ENCODE data around the gene FCER2. TPM values are rescaled to one million over a fixed set of nuclear protein-coding genes. Genes with fewer than 3 reads are reported as not detected.

Gene FCER2
- polyA plus RNA-seq, 1 experiment: not detected

GRCh38 chr19:7738023-7738422 lies 36.1 kb upstream of the FCER2 start:
- TF ChIP-seq CTCF (IDR thresholded peaks at IDR 0.05; ENCODE audit: insufficient read depth, low read depth, low read length): no peak
- ChIA-PET CTCF (interaction anchor here (1.7 kb wide), 1 partner anchor 57 kb away, joined by 3 read pairs; the partner anchor contains the start of gene TRAPPC5), POLR2A (no interaction called here)
- Histone ChIP-seq H3K27me3 (ENCODE audit: control insufficient read depth, insufficient read depth, low read length) (no peaks in the 10 kb centered on the region), H3K4me3 (ENCODE audit: low read depth, low read length) (no peak overlapping the region), H3K36me3 (ENCODE audit: control insufficient read depth, insufficient read depth, low read length) (no peaks in the 10 kb centered on the region)
- no peak for DNase-seq (ENCODE audit: low read depth)

- H3K36me3 ChIP-seq (ENCODE audit: control insufficient read depth, insufficient read depth, low read length): no peaks in the 10 kb centered on the region
- H3K27me3 ChIP-seq (ENCODE audit: control insufficient read depth, insufficient read depth, low read length): no peaks in the 10 kb centered on the region
- no peak overlapping the region for H3K4me3 ChIP-seq (ENCODE audit: low read depth, low read length)
- ChIA-PET POLR2A (no interaction called here), CTCF (interaction anchor here (1.7 kb wide), 1 partner anchor 56 kb away, joined by 3 read pairs; the partner anchor contains the start of gene TRAPPC5)
- TF ChIP-seq CTCF (IDR thresholded peaks at IDR 0.05; ENCODE audit: insufficient read depth, low read depth, low read length): no peak
- no peak for DNase-seq (ENCODE audit: low read depth)
Measured at GRCh38 chr19:7737215-7737614, 35.3 kb upstream of the FCER2 start.

GRCh38 chr19:7736148-7736547 lies 34.2 kb upstream of the FCER2 start:
- TF ChIP-seq CTCF (IDR thresholded peaks at IDR 0.05; ENCODE audit: insufficient read depth, low read depth, low read length): no peak
- H3K27me3 ChIP-seq (ENCODE audit: control insufficient read depth, insufficient read depth, low read length): peaks cover 4% of the 10 kb centered on the region
- H3K4me3 ChIP-seq (ENCODE audit: low read depth, low read length): no peak overlapping the region
- no peak for DNase-seq (ENCODE audit: low read depth)
- POLR2A ChIA-PET: interaction anchor here (0.6 kb wide), 1 partner anchor 17 kb away, joined by 3 read pairs; no protein-coding TSS in a partner anchor
- no peaks in the 10 kb centered on the region for H3K36me3 ChIP-seq (ENCODE audit: control insufficient read depth, insufficient read depth, low read length)
- CTCF ChIA-PET: no interaction called here

- CTCF ChIA-PET: interaction anchor here (1.8 kb wide), 1 partner anchor 13 kb away, joined by 5 read pairs; the partner anchor contains the start of gene CD209
- TF ChIP-seq CTCF (IDR thresholded peaks at IDR 0.05; ENCODE audit: insufficient read depth, low read depth, low read length): no peak
- Histone ChIP-seq H3K27me3 (ENCODE audit: control insufficient read depth, insufficient read depth, low read length) (peaks cover 8% of the 10 kb centered on the region), H3K4me3 (ENCODE audit: low read depth, low read length) (no peak overlapping the region), H3K36me3 (ENCODE audit: control insufficient read depth, insufficient read depth, low read length) (no peaks in the 10 kb centered on the region)
- POLR2A ChIA-PET: no interaction called here
- DNase-seq (ENCODE audit: low read depth): no peak
Measured at GRCh38 chr19:7734220-7735203, 32.6 kb upstream of the FCER2 start.

GRCh38 chr19:7733376-7733775 lies 31.4 kb upstream of the FCER2 start:
- no peaks in the 10 kb centered on the region for H3K36me3 ChIP-seq (ENCODE audit: control insufficient read depth, insufficient read depth, low read length)
- TF ChIP-seq CTCF (IDR thresholded peaks at IDR 0.05; ENCODE audit: insufficient read depth, low read depth, low read length): no peak
- H3K27me3 ChIP-seq (ENCODE audit: control insufficient read depth, insufficient read depth, low read length): peaks cover 13% of the 10 kb centered on the region
- CTCF ChIA-PET: no interaction called here
- POLR2A ChIA-PET: no interaction called here
- H3K4me3 ChIP-seq (ENCODE audit: low read depth, low read length): no peak overlapping the region
- DNase-seq (ENCODE audit: low read depth): no peak
